ENCODE results near the gene ZDHHC24. TPM values are rescaled to one million over a fixed set of nuclear protein-coding genes. Genes with fewer than 3 reads are reported as not detected.

ZDHHC24 gene
- total RNA-seq, 1 donor from 2014 or later = 19.0 TPM

DNA sequence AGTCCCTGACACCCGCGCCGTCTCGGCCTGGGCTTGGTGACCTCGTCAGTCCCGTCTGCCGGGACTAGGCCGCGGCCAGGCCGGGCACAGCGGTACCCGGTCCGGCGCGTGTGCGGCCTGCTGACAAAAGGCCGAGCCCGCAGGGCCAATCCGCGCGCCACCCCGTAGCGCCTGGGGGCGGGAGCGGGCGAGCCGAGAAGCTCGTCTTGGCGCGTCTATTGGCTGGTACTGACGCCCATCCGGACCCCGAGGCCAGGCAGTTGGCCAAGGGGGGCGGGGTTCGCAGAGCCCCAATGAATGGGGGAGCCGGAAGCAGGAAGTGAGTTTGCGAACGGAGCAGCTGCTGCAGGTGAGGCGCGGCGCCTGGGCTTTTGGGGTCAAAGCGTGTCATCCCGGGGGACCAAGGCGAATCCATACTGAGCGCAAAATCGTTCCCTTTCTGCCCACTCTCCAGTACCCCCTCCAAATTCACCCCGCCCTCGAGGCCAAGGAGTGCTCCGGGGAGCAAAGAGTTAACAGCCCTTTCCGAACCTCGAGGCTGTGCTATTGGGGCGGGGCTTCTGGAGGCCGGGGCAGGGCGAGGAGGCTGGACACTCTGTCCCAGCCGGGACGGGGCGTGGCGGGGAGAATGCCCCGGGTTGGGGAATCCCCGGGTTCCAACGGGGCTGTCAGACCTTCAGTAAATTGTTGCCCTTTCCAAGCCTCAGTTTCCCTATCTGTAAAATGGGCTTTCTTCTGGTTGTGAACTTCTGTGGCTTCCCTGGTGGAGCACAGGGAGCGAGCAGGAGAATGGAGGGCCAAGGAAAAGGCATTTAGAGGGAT is 65.5 kb downstream of the ZDHHC24 start, which contains the start of gene DPP3:
Gene DPP3, plus strand, starts transcription at position 318 of the 822 bp plus-strand sequence. CDS start 1,767 bp downstream, outside the sequence.
- no peak for TF ChIP-seq CTCF (IDR thresholded peaks at IDR 0.05)
- ChIA-PET CTCF (interaction anchor here (0.9 to 3.8 kb wide), 10 partner anchors 14 to 198 kb away, joined by 3 to 27 read pairs (median 7); partner anchors contain the start of genes BBS1, MRPL11, PELI3 and RBM4), POLR2A (interaction anchor here (0.5 to 2.4 kb wide), 29 partner anchors 11 to 1345 kb away, joined by 3 to 63 read pairs (median 5); partner anchors contain the start of genes ACTN3, BBS1, MRPL11 and NPAS4)
- ATAC-seq (ENCODE audit: low read depth) (peak; percentile 98), DNase-seq (peak; percentile 91)
- Mint-ChIP-seq H3K4me3 (peak within 1 kb of the TSS; percentile 90), H3K9me3 (no peaks in the 10 kb centered on the region), H3K4me1 (peaks cover 22% of the 10 kb centered on the region), H3K27ac (peak within 1 kb of the TSS; percentile 87), H3K36me3 (ENCODE audit: low read depth) (peaks cover 19% of the 10 kb centered on the region), H3K27me3 (no peaks in the 10 kb centered on the region)
- intact Hi-C loops (cut with micrococcal nuclease) = loop anchor here (1.0 kb wide), 6 partner anchors 14 to 198 kb away; partner anchors contain the start of genes ACTN3, BBS1, PELI3 and ZDHHC24

DNA sequence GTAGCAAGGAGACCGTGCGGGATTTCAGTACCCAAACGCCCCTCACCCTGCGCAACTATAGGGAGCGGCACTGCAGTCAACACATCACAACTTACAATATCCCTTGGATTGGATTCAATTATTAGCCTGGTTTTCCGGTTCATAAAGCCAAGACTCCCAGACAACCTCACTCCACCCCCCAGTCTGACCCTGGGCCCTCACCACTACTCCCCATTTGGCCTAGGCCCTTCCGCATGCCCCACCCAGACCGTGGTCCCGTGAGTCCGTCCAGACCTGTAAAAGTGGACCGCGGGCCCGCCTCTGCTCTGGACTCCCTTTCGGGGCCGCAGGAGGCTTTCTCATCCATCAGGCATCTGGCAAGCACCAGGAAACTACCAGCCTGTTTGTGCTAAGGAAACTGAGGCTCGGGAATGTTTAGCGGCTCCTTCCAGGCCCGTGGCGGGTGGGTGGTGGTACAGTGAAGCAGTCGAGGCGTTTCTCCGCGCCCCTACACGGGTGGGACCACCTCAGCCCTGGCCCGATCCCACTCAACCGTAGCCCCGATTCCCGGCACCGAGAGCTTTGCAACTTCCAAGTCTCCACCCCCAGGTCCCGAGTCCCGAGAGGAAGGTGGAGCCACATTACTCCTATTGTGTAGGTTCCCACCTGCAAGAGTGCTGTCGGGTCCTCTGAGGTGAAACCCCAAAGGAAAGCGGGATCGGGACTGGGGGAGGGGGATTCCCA is 66.3 kb downstream of the ZDHHC24 start:
- intact Hi-C loops (cut with micrococcal nuclease) = loop anchor here (1.0 kb wide), 8 partner anchors 13 to 199 kb away; partner anchors contain the start of genes ACTN3, BBS1, PELI3 and ZDHHC24
- ATAC-seq (ENCODE audit: low read depth) (no peak), DNase-seq (no peak)
- POLR2A ChIA-PET = interaction anchor here (0.5 to 2.4 kb wide), 28 partner anchors 10 to 1345 kb away, joined by 3 to 63 read pairs (median 5); partner anchors contain the start of genes ACTN3, BBS1, MRPL11 and NPAS4
- peak overlapping the region; percentile 90 for H3K4me3 Mint-ChIP-seq
- H3K27ac Mint-ChIP-seq = peak overlapping the region; percentile 70
- CTCF ChIA-PET = interaction anchor here (0.9 to 3.8 kb wide), 17 partner anchors 10 to 199 kb away, joined by 3 to 27 read pairs (median 6); partner anchors contain the start of genes BBS1, MRPL11, PELI3 and RBM4
- H3K4me1 Mint-ChIP-seq = peaks cover 22% of the 10 kb centered on the region
- no peaks in the 10 kb centered on the region for H3K27me3 Mint-ChIP-seq
- H3K9me3 Mint-ChIP-seq = no peaks in the 10 kb centered on the region
- peaks cover 18% of the 10 kb centered on the region for H3K36me3 Mint-ChIP-seq (ENCODE audit: low read depth)
- no peak for TF ChIP-seq CTCF (IDR thresholded peaks at IDR 0.05)

DNA sequence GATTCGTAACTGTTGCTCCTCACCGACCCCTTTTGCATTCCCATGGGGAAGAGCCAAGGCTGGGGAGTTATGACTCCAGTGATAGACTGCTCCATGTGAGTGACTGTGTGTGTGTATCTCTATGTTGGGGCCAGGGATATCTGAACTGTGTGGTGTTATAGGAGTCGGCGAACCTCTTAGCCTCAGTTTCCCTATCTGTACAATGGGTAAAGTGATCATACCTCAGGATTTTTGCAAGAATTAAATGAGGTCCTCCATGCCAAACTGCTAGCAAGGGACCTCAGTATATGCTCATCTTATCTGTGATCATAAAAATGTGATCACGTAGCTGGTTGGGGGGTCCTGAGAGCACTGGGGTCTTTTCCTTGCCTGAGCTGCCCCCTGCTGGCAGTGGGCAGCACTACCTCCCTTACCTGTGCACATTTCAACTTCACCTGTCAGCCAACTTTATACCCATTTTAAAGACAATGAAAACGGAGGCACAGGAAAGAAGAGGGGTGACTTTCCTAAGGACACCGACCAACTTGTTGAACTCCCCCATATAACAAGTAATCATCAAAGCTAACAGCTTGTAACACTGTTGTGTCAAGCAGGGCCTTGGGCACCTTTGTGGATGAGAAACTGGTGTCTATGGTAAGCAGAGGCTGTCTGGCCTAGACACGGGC is 67.0 kb downstream of the ZDHHC24 start:
- ChIA-PET CTCF (interaction anchor here (1.0 to 3.8 kb wide), 12 partner anchors 10 to 199 kb away, joined by 3 to 27 read pairs (median 6); partner anchors contain the start of genes MRPL11, PELI3 and RBM4B), POLR2A (interaction anchor here (0.6 to 2.4 kb wide), 8 partner anchors 10 to 199 kb away, joined by 3 to 63 read pairs (median 10); partner anchors contain the start of genes MRPL11, NPAS4, PELI3 and RBM4B)
- H3K27me3 Mint-ChIP-seq = no peaks in the 10 kb centered on the region
- intact Hi-C loops (cut with micrococcal nuclease) = loop anchor here (1.0 kb wide), 2 partner anchors 49 to 71 kb away; no protein-coding TSS in a partner anchor
- H3K4me3 Mint-ChIP-seq = peak overlapping the region; percentile 90
- H3K36me3 Mint-ChIP-seq (ENCODE audit: low read depth) = peaks cover 22% of the 10 kb centered on the region
- H3K4me1 Mint-ChIP-seq = peaks cover 22% of the 10 kb centered on the region
- peak; percentile 59 for TF ChIP-seq CTCF (IDR thresholded peaks at IDR 0.05)
- no peaks in the 10 kb centered on the region for H3K9me3 Mint-ChIP-seq
- DNase-seq (peak; percentile 27), ATAC-seq (ENCODE audit: low read depth) (no peak)
- H3K27ac Mint-ChIP-seq = peak overlapping the region; percentile 69

DNA sequence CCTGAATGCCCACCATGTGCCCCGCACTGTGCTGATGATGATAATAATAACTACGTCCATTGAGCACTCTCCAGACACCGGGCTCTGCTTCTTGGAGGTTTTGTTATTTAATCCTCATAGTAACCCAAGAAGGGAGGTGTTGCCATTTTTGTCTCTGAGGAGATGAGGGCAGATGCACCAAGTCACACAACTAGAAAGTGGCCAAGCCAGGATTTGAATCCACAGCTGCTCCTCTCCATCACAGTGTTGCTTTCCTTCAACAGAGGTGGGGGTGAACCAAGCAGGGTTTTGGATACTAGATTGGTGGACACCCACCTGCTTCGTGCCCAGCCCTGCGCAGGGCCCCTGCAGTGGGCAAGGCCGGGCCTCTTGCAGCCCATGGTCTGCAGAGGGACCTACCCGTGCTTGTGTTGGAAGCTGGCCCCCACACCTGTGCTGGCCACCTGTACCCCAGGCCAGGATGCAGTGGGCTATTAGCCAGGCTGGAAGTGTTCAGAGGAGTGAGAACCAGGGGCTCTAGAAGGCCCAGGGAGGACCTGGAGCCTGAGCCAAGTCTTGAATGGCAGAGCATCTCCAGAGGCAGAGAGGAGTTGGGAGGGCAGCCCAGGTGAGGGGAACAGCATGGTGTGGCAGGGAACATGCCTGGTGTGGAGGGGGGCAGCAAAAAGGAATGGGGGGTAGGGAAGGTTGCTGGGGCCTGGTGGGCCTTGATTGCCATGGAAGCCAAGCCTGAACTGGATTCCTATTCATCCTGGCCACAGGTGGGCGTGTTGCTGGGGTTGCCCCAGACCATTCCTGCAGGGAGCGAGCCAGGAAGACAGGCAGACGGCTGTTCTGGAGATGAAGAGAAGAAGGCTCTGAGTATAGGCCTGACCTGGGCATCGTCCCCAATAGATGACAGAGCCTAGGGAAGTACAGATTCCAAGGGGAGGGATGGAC is 68.3 kb downstream of the ZDHHC24 start:
- H3K4me3 Mint-ChIP-seq = no peak overlapping the region
- no peaks in the 10 kb centered on the region for H3K27me3 Mint-ChIP-seq
- no peaks in the 10 kb centered on the region for H3K9me3 Mint-ChIP-seq
- TF ChIP-seq CTCF (IDR thresholded peaks at IDR 0.05) = no peak
- peaks cover 17% of the 10 kb centered on the region for H3K36me3 Mint-ChIP-seq (ENCODE audit: low read depth)
- ChIA-PET CTCF (interaction anchor here (0.5 to 3.8 kb wide), 8 partner anchors 11 to 201 kb away, joined by 3 to 27 read pairs (median 12); partner anchors contain the start of genes MRPL11, PELI3 and RBM4B), POLR2A (interaction anchor here (1.2 to 1.3 kb wide), 2 partner anchors 11 to 39 kb away, joined by 3 read pairs; partner anchors contain the start of genes MRPL11 and PELI3)
- ATAC-seq (ENCODE audit: low read depth) (no peak), DNase-seq (no peak)
- intact Hi-C loops (cut with micrococcal nuclease) = no loop called here
- H3K27ac Mint-ChIP-seq = no peak overlapping the region
- H3K4me1 Mint-ChIP-seq = peaks cover 21% of the 10 kb centered on the region
